Fibroblast of lung (primary cell): ENCODE measurements around the gene ZNF527. TPM values are rescaled to one million over a fixed set of nuclear protein-coding genes. Genes with fewer than 3 reads are reported as not detected.

Experiments
- DNase-seq, 2 donors: peaks; one replicate each; pipeline versions ENCODE4 v3.0.0 to v3.0.0-alpha.2; 2010; ENCODE audit warnings: low read depth in 2 of 2
- H2AFZ ChIP-seq: 2 replicates; pipeline ENCODE4 v1.5.1; 2012; ENCODE audit warnings: low read length, control low read depth, inconsistent platforms
- H3K27ac ChIP-seq: 2 replicates; pipeline ENCODE4 v1.5.1; 2011; ENCODE audit warnings: low read length, control low read depth; ENCODE audit not compliant: insufficient read depth
- H3K27me3 ChIP-seq: 2 replicates; pipeline ENCODE4 v1.5.1; 2011; ENCODE audit warnings: mild to moderate bottlenecking, low read length; ENCODE audit not compliant: control insufficient read depth, insufficient read depth
- H3K36me3 ChIP-seq: 2 replicates; pipeline ENCODE4 v1.5.1; 2011; ENCODE audit warnings: low read length; ENCODE audit not compliant: control insufficient read depth, insufficient read depth
- H3K4me1 ChIP-seq: 2 replicates; pipeline ENCODE4 v1.5.1; 2011; ENCODE audit warnings: low read length; ENCODE audit not compliant: control insufficient read depth, insufficient read depth; ENCODE audit errors: extremely low read depth
- H3K4me2 ChIP-seq: 2 replicates; pipeline ENCODE4 v1.5.1; 2011; ENCODE audit warnings: low read length, control low read depth; ENCODE audit not compliant: insufficient read depth; ENCODE audit errors: extremely low read depth
- H3K4me3 ChIP-seq, 4 experiments: fragments of 200-600 bp in 1 of 4; sonication (generic) in 1 of 4; replicated peaks in 1 of 4; 2 replicates each; pipeline ENCODE4 v1.5.1; 2011 to 2016; ENCODE audit warnings: low read length in 4 of 4, low read depth in 3 of 4, mild to moderate bottlenecking in 3 of 4, control low read depth in 2 of 4, inconsistent platforms in 1 of 4, mixed read lengths in 1 of 4; ENCODE audit not compliant: insufficient read depth in 1 of 4; ENCODE audit errors: control extremely low read depth in 1 of 4
- H3K79me2 ChIP-seq: 2 replicates; pipeline ENCODE4 v1.5.1; 2012; ENCODE audit warnings: mild to moderate bottlenecking, low read length, inconsistent platforms; ENCODE audit not compliant: control insufficient read depth, insufficient read depth
- H3K9ac ChIP-seq: 2 replicates; pipeline ENCODE4 v1.5.1; 2011; ENCODE audit warnings: mild to moderate bottlenecking, low read length, control low read depth; ENCODE audit not compliant: insufficient read depth
- H3K9me3 ChIP-seq: 2 replicates; pipeline ENCODE4 v1.5.1; 2012; ENCODE audit warnings: low read depth, low read length; ENCODE audit not compliant: control insufficient read depth, insufficient read depth
- H4K20me1 ChIP-seq: 2 replicates; pipeline ENCODE4 v1.5.1; 2011; ENCODE audit warnings: low read length; ENCODE audit not compliant: control insufficient read depth, insufficient read depth; ENCODE audit errors: extremely low read depth
- EZH2 ChIP-seq: IDR thresholded peaks from 2 replicates; pipeline ENCODE4 v1.5.1; 2012; ENCODE audit warnings: low read length, control low read depth, mild to moderate bottlenecking; ENCODE audit errors: missing control alignments
- polyA plus RNA-seq, 2 donors: library from polyadenylated mRNA; depleted of rRNA in 1 of 2; stranded (reverse) in 1 of 2; unstranded in 1 of 2; fragments of >200 nt; gene quantifications; 2 replicates each; pipeline ENCODE4 v1.2.1, GENCODE V29; 2011 to 2012; ENCODE audit warnings: missing spikeins in 1 of 2
- total RNA-seq: library from RNA; depleted of rRNA; stranded (reverse); fragments of >200 nt; gene quantifications from 2 replicates; pipeline ENCODE4 v1.2.1, GENCODE V29; 2014
- TF ChIP-seq, protein P1 (sequence below), 2 donors: IDR thresholded peaks in 1 of 2; conservative IDR thresholded peaks in 1 of 2; 1 replicate in 1 of 2; 2 replicates in 1 of 2; pipeline ENCODE4 v1.5.1; 2011 to 2012; ENCODE audit warnings: low read length in 2 of 2, control low read depth in 1 of 2, inconsistent platforms in 1 of 2, low read depth in 1 of 2, mild to moderate bottlenecking in 1 of 2

ZNF527 gene
- total and polyA plus RNA-seq, 2 donors (not counting 1 experiment from before 2014, with no cell fraction given) = 4.6 to 6.6 TPM

DNA sequence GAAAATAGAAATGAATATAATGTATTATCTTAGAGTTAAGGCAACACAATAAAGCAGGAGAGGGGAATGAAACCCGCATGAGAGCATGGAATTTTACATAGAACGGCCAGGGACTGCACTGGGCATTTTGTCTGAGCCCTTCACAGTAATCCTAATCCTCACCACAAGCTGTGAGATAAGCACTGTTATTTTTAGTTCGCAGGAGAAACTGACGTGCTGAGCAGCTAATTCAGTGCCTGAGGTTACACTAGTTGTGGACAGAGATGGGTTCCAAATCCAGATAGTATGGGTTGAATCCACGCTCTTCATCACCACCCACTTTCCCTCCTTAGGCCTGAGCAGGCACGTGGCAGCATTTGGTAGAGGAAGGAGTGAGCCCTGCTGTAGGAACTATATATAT, 24.8 kb upstream of the ZNF527 start:
- Histone ChIP-seq H4K20me1 (no peaks in the 10 kb centered on the region), H3K27me3 (no peaks in the 10 kb centered on the region), H2AFZ (no peak overlapping the region), H3K36me3 (peaks cover 3% of the 10 kb centered on the region), H3K9me3 (no peaks in the 10 kb centered on the region), H3K27ac (no peak overlapping the region), H3K4me1 (no peaks in the 10 kb centered on the region), H3K4me3 (no peak overlapping the region), H3K9ac (no peak overlapping the region), H3K4me2 (no peak overlapping the region), H3K79me2 (no peaks in the 10 kb centered on the region)
- DNase-seq = no peak
- TF ChIP-seq EZH2 = no peak
- TF ChIP-seq, protein P1, sequence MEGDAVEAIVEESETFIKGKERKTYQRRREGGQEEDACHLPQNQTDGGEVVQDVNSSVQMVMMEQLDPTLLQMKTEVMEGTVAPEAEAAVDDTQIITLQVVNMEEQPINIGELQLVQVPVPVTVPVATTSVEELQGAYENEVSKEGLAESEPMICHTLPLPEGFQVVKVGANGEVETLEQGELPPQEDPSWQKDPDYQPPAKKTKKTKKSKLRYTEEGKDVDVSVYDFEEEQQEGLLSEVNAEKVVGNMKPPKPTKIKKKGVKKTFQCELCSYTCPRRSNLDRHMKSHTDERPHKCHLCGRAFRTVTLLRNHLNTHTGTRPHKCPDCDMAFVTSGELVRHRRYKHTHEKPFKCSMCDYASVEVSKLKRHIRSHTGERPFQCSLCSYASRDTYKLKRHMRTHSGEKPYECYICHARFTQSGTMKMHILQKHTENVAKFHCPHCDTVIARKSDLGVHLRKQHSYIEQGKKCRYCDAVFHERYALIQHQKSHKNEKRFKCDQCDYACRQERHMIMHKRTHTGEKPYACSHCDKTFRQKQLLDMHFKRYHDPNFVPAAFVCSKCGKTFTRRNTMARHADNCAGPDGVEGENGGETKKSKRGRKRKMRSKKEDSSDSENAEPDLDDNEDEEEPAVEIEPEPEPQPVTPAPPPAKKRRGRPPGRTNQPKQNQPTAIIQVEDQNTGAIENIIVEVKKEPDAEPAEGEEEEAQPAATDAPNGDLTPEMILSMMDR (conservative IDR thresholded peaks at IDR 0.05 in 1 of 2, IDR thresholded peaks at IDR 0.05 in 1 of 2; ENCODE audit: low read depth in 1 of 2, low read length in 2 of 2) = no peak

DNA sequence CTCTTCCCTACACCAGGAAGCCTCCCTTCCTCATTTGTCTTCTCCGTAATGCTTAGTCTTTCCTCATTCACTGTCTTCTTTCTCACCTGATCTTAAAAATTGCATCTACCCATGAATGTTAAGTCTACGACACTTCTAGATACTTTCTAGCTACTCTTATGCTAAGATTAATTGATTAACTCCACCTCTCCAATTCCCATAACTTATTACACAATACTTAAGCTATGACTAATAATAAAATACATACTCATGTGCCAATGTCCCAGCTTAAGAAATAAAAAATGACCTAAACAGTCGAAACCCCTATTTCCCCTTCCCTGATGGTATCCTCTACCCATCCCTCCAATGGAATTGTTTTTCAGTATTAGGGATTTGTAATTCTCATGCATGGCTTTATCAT, 22.8 kb upstream of the ZNF527 start:
- peaks cover 3% of the 10 kb centered on the region for H3K36me3 ChIP-seq
- no peaks in the 10 kb centered on the region for H3K4me1 ChIP-seq
- no peaks in the 10 kb centered on the region for H3K27me3 ChIP-seq
- no peak overlapping the region for H3K4me2 ChIP-seq
- DNase-seq = no peak
- H3K79me2 ChIP-seq = no peaks in the 10 kb centered on the region
- no peak overlapping the region for H3K4me3 ChIP-seq
- H3K9me3 ChIP-seq = no peaks in the 10 kb centered on the region
- no peak overlapping the region for H3K9ac ChIP-seq
- no peaks in the 10 kb centered on the region for H4K20me1 ChIP-seq
- no peak overlapping the region for H2AFZ ChIP-seq
- no peak overlapping the region for H3K27ac ChIP-seq
- TF ChIP-seq, protein P1 (conservative IDR thresholded peaks at IDR 0.05 in 1 of 2, IDR thresholded peaks at IDR 0.05 in 1 of 2; ENCODE audit: low read depth in 1 of 2, low read length in 2 of 2) = no peak
- no peak for TF ChIP-seq EZH2

DNA sequence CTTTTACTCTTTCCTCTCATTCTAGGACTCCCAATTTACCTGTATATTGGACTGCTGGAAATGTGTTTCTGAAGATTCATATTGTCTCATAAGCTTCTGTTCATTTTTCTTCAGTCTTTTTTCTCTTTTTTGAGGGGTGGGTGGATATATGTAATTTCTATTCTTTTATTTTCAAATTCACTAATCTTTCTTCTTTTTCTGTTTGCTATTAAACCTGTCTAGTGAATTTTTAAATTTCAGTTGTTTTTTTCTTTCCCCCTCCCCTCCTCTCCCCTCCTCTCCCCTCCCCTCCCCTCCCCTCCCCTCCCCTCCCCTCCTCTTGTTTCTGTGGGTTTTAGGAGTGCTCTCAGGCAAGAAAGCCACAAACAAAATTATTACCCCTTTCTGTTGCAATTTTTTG, 16.9 kb upstream of the ZNF527 start:
- DNase-seq = no peak
- Histone ChIP-seq H3K36me3 (no peaks in the 10 kb centered on the region), H3K27me3 (no peaks in the 10 kb centered on the region), H3K4me3 (no peak overlapping the region), H3K4me2 (no peak overlapping the region), H2AFZ (no peak overlapping the region), H4K20me1 (no peaks in the 10 kb centered on the region), H3K79me2 (no peaks in the 10 kb centered on the region), H3K4me1 (no peaks in the 10 kb centered on the region), H3K9me3 (no peaks in the 10 kb centered on the region), H3K9ac (no peak overlapping the region), H3K27ac (no peak overlapping the region)
- TF ChIP-seq EZH2 = no peak
- TF ChIP-seq, protein P1 (conservative IDR thresholded peaks at IDR 0.05 in 1 of 2, IDR thresholded peaks at IDR 0.05 in 1 of 2; ENCODE audit: low read depth in 1 of 2, low read length in 2 of 2) = no peak
